GM12891 (cell line): ENCODE data around the gene ANO4.

Source experiments
- PAX5 ChIP-seq: IDR thresholded peaks from 2 replicates; pipeline ENCODE4 v1.6.1; 2011; ENCODE audit warnings: low read length, moderate library complexity, mild to moderate bottlenecking; ENCODE audit not compliant: insufficient read depth, severe bottlenecking
- POLR2A ChIP-seq: IDR thresholded peaks from 2 replicates; pipeline ENCODE4 v1.6.1; 2011; ENCODE audit warnings: low read depth, low read length, control low read depth
- POLR2AphosphoS5 ChIP-seq: IDR thresholded peaks from 2 replicates; pipeline ENCODE4 v1.6.1; 2011; ENCODE audit warnings: low read depth, low read length, control low read depth

DNA sequence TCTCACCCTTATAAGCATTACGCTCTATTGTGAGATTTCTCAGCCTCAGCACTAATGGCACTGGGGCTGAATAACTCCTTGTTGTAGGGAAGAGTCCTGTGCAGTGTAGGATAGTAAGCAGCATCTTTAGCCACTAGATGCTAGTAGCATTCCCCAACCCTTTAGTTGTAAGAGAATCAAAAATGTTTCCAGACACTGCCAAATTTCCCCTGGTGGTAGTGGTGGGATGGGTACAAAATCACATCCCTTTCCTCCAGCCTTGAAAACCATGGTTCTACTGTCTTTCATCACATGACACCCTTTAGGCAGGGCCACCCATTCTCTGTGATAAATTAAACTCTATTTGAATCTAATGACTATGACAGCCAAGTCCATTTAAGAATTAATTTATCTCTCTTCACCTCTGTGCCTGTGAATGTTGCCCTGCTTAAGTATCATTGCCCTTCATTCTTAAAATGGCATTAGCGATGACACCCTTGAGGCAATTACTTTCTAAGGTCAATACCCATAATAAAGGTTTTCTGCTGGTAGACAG, 199.4 kb downstream of the ANO4 start:
- TF ChIP-seq POLR2A (no peak), POLR2AphosphoS5 (no peak), PAX5 (no peak)
